Stimulated activated CD4-positive, alpha-beta T cell treated with anti-CD3 and anti-CD28 coated beads, Interleukin-4, amount 100 ng/mL, for 48 hours (primary cell): ENCODE results near the gene KIAA1671.
A peak's percentile ranks its signal among the peaks of the same experiment; 100 is the strongest.
"Not testable (repeated sequence)": the region's sequence is repeated elsewhere in the genome, so short reads cannot be mapped to it uniquely, and the experiment has no call there.

Source experiments
- DNase-seq, 2 donors: peaks; one replicate each; pipeline ENCODE4 v3.0.0-alpha.2; 2020; ENCODE audit warnings: low read depth in 2 of 2

KIAA1671 gene

GRCh38 chr22:24951942-24952836 lies at the start of gene KIAA1671:
Gene KIAA1671 (plus strand): TSS chr22:24952716. CDS start chr22:25028000, 75,284 bp downstream.
- DNase-seq = peak; percentile 76 to 78

- no peak for DNase-seq
Observed at GRCh38 chr22:24905909-24906308, 46.6 kb upstream of the KIAA1671 start.

GRCh38 chr22:24907101-24907500 lies 45.4 kb upstream of the KIAA1671 start:
- DNase-seq = not testable (repeated sequence)

GRCh38 chr22:24920029-24920428 lies 32.5 kb upstream of the KIAA1671 start:
- DNase-seq = no peak

GRCh38 chr22:24925586-24926427 lies 26.7 kb upstream of the KIAA1671 start:
- DNase-seq = no peak

GRCh38 chr22:24926428-24926725 lies 26.1 kb upstream of the KIAA1671 start:
- DNase-seq = no peak

- DNase-seq = no peak
Observed at GRCh38 chr22:24926849-24927579, 25.5 kb upstream of the KIAA1671 start.

GRCh38 chr22:24928322-24928721 lies 24.2 kb upstream of the KIAA1671 start:
- no peak for DNase-seq

- DNase-seq = no peak
Observed at GRCh38 chr22:24930678-24931077, 21.8 kb upstream of the KIAA1671 start.

- DNase-seq = no peak
Observed at GRCh38 chr22:24935771-24936483, 16.6 kb upstream of the KIAA1671 start.

GRCh38 chr22:24937114-24937513 lies 15.4 kb upstream of the KIAA1671 start:
- no peak for DNase-seq

- DNase-seq = no peak
Observed at GRCh38 chr22:24938741-24939341, 13.7 kb upstream of the KIAA1671 start.

GRCh38 chr22:24942301-24942700 lies 10.2 kb upstream of the KIAA1671 start:
- DNase-seq = no peak

GRCh38 chr22:24944217-24944937 lies 8.1 kb upstream of the KIAA1671 start:
- DNase-seq = no peak

- DNase-seq = no peak
Observed at GRCh38 chr22:24945430-24945829, 7.1 kb upstream of the KIAA1671 start.

- DNase-seq = no peak
Observed at GRCh38 chr22:24947383-24947782, 5.1 kb upstream of the KIAA1671 start.

- DNase-seq = no peak
Observed at GRCh38 chr22:24947881-24948280, 4.6 kb upstream of the KIAA1671 start.

GRCh38 chr22:24948356-24949202 lies 3.9 kb upstream of the KIAA1671 start:
- DNase-seq = no peak

- no peak for DNase-seq
Observed at GRCh38 chr22:24950272-24950902, 2.1 kb upstream of the KIAA1671 start.
